GM12878 (cell line): ENCODE data around the gene CACNA2D3.

ENCODE experiments used
- CEBPZ ChIP-seq: fragments of 150-350 bp; IDR thresholded peaks from 2 replicates; pipeline ENCODE4 v1.6.1; 2016; ENCODE audit warnings: low read depth, low read length
- MAX ChIP-seq: IDR thresholded peaks from 2 replicates; pipeline ENCODE4 v1.6.1; 2012; ENCODE audit warnings: low read depth, low read length, improper control_type of control experiment
- NBN ChIP-seq: fragments of 450-650 bp; IDR thresholded peaks from 2 replicates; pipeline ENCODE4 v1.6.1; 2016
- SRF ChIP-seq, 2 experiments: IDR thresholded peaks; 2 replicates each; pipeline ENCODE4 v1.6.1; 2011; ENCODE audit warnings: low read depth in 2 of 2, low read length in 2 of 2, mild to moderate bottlenecking in 1 of 2, moderate library complexity in 1 of 2
- YY1 ChIP-seq: IDR thresholded peaks from 2 replicates; pipeline ENCODE4 v1.6.1; 2011; ENCODE audit warnings: low read depth, mild to moderate bottlenecking, low read length

DNA sequence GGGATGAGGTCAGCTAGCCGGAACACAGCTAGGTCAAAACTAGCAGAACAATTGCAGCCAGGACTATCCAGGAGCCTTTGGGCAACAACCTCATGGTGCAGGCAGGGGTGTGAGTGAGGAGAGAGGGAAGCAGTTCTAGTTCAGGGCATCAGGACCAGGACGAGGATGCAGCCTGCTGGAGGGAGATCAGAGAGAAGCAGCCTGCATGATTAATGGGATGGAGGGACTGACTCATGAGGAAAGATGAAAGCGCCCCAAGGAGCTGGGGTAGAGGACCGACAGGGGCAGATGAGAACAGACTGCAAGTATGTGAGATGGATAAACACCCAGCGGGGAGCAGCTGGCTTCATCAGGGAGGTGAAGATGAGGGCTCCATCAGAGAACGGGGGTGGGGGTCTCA, 843.4 kb downstream of the CACNA2D3 start:
- no peak for TF ChIP-seq NBN
- TF ChIP-seq SRF (IDR thresholded peaks at IDR 0.05; ENCODE audit: low read depth in 2 of 2, low read length in 2 of 2), result no peak
- TF ChIP-seq MAX, result no peak
- TF ChIP-seq YY1, result no peak
- no peak for TF ChIP-seq CEBPZ
